OCI-LY7 (cell line): Measurements from ENCODE around the gene UGT1A6. TPM values are rescaled to one million over a fixed set of nuclear protein-coding genes. Genes with fewer than 3 reads are reported as not detected.

Source experiments
- BruUV-seq: library from RNA; stranded (reverse); fragments of 400-500 nt; replicated peaks from 2 replicates; lab custom pipeline; 2021; lab: Mats Ljungman, UMichigan
- CTCF ChIA-PET: fragments of 300-600 bp; sonication (Branson Sonifier 250); formaldehyde crosslinking; loops from one replicate; lab custom pipeline; 2022; ENCODE audit warnings: antibody characterized with exemption; ENCODE audit not compliant: unreplicated experiment; lab: Charles Lee
- POLR2A ChIA-PET: fragments of 300-600 bp; sonication (Branson Sonifier 250); formaldehyde crosslinking; loops from one replicate; lab custom pipeline; 2022; ENCODE audit warnings: antibody characterized with exemption; lab: Charles Lee
- DNase-seq: peaks from one replicate; pipeline ENCODE4 v3.0.0-alpha.2; 2015; ENCODE audit warnings: low spot score
- H2AFZ ChIP-seq: fragments of 200-600 bp; sonication (generic), shearing (Covaris generic); 2 replicates; pipeline ENCODE4 v1.6.1; 2014; ENCODE audit warnings: mild to moderate bottlenecking, antibody characterized with exemption, low read length, moderate library complexity
- H3K27ac ChIP-seq: fragments of 200-600 bp; sonication (generic); 2 replicates; pipeline ENCODE4 v1.5.1; 2014; ENCODE audit warnings: mixed run types, low read depth, mild to moderate bottlenecking, moderate library complexity, low read length, inconsistent platforms; ENCODE audit not compliant: poor library complexity, severe bottlenecking
- H3K36me3 ChIP-seq: fragments of 200-600 bp; sonication (generic); 2 replicates; pipeline ENCODE4 v1.6.1; 2014; ENCODE audit warnings: mild to moderate bottlenecking, antibody characterized with exemption, low read length, moderate library complexity, mixed read lengths; ENCODE audit not compliant: insufficient read depth
- H3K4me1 ChIP-seq: fragments of 200-600 bp; sonication (generic); 2 replicates; pipeline ENCODE4 v1.5.1; 2014; ENCODE audit warnings: mild to moderate bottlenecking, low read length; ENCODE audit not compliant: insufficient read depth, poor library complexity, severe bottlenecking
- H3K4me2 ChIP-seq: fragments of 200-600 bp; sonication (generic); 2 replicates; pipeline ENCODE4 v1.6.1; 2014; ENCODE audit warnings: mild to moderate bottlenecking, low read length
- H3K4me3 ChIP-seq: fragments of 200-600 bp; sonication (generic); 2 replicates; pipeline ENCODE4 v1.5.1; 2014; ENCODE audit warnings: mild to moderate bottlenecking, low read depth, low read length; ENCODE audit not compliant: poor library complexity, severe bottlenecking
- H3K79me2 ChIP-seq: fragments of 200-600 bp; sonication (generic); 2 replicates; pipeline ENCODE4 v1.6.1; 2016; ENCODE audit warnings: low read depth, mild to moderate bottlenecking, low read length, moderate library complexity, mixed read lengths; ENCODE audit not compliant: insufficient read depth
- H3K9me2 ChIP-seq: fragments of 200-600 bp; sonication (generic); 2 replicates; pipeline ENCODE4 v1.6.1; 2016; ENCODE audit warnings: mild to moderate bottlenecking, low read length, mixed read lengths; ENCODE audit not compliant: insufficient read depth
- H3K9me3 ChIP-seq: fragments of 200-600 bp; sonication (generic); 2 replicates; pipeline ENCODE4 v1.6.1; 2014; ENCODE audit warnings: mild to moderate bottlenecking, mixed run types, low read length, mixed read lengths
- H4K20me1 ChIP-seq: fragments of 200-600 bp; sonication (generic); 2 replicates; pipeline ENCODE4 v1.6.1; 2014; ENCODE audit warnings: mild to moderate bottlenecking, antibody characterized with exemption, low read length, moderate library complexity, mixed read lengths; ENCODE audit not compliant: insufficient read depth
- EZH2phosphoT487 ChIP-seq: fragments of 200-600 bp; sonication (generic); IDR thresholded peaks from 2 replicates; pipeline ENCODE4 v1.6.1; 2018; ENCODE audit warnings: low read depth, borderline replicate concordance, mild to moderate bottlenecking, mixed run types, antibody characterized with exemption, low read length, moderate library complexity, mixed read lengths
- intact Hi-C: fragments of 100-400 bp; cut with micrococcal nuclease; formaldehyde crosslinking; loops from one replicate; pipeline ENCODE4 v1.10.0; 2022; ENCODE audit not compliant: unreplicated experiment
- total RNA-seq, 2 experiments: library from RNA; depleted of rRNA in 1 of 2; stranded (reverse); fragments of >200 nt in 1 of 2; shearing (Covaris generic) in 1 of 2; gene quantifications; 2 replicates each; pipeline ENCODE4 v1.2.3, GENCODE V29; 2014 to 2022
- TF ChIP-seq, protein P1 (sequence below): fragments of 200-600 bp; sonication (generic); conservative IDR thresholded peaks from 2 replicates; pipeline ENCODE4 v1.5.1; 2014; ENCODE audit warnings: mild to moderate bottlenecking, antibody characterized with exemption, low read length, moderate library complexity, mixed read lengths

The UGT1A6 gene
- total RNA-seq, 2 experiments from 2014 or later: not detected

DNA sequence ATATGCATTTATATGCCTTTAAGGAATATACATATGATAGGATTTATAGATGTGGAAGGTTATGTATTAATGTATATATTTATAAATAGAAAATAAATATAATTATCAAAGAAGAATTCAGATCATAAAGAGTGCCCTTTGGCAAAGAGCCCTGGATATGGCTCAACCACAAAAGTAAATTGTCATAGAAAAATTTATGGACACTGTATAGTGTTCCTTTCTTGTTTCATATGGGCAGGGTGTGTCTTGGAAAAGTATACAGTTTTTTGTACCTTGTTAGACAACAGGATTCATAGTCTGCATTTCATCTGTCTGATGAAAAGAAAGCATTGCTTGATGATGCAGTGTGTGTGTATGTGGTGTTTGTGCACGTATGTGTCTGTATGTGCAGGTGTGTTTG lies 8.1 kb upstream of the UGT1A6 start:
- ChIA-PET POLR2A (no interaction called here), CTCF (no interaction called here)
- Histone ChIP-seq H3K9me3 (no peaks in the 10 kb centered on the region), H3K4me1 (peaks cover 3% of the 10 kb centered on the region), H3K4me2 (no peak overlapping the region), H3K36me3 (no peaks in the 10 kb centered on the region), H2AFZ (no peak overlapping the region), H3K27ac (no peak overlapping the region), H4K20me1 (no peaks in the 10 kb centered on the region), H3K9me2 (no peaks in the 10 kb centered on the region), H3K4me3 (no peak overlapping the region), H3K79me2 (no peaks in the 10 kb centered on the region)
- DNase-seq: no peak
- TF ChIP-seq EZH2phosphoT487: no peak
- TF ChIP-seq, protein P1, sequence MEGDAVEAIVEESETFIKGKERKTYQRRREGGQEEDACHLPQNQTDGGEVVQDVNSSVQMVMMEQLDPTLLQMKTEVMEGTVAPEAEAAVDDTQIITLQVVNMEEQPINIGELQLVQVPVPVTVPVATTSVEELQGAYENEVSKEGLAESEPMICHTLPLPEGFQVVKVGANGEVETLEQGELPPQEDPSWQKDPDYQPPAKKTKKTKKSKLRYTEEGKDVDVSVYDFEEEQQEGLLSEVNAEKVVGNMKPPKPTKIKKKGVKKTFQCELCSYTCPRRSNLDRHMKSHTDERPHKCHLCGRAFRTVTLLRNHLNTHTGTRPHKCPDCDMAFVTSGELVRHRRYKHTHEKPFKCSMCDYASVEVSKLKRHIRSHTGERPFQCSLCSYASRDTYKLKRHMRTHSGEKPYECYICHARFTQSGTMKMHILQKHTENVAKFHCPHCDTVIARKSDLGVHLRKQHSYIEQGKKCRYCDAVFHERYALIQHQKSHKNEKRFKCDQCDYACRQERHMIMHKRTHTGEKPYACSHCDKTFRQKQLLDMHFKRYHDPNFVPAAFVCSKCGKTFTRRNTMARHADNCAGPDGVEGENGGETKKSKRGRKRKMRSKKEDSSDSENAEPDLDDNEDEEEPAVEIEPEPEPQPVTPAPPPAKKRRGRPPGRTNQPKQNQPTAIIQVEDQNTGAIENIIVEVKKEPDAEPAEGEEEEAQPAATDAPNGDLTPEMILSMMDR: no peak
- intact Hi-C loops: no loop called here
- no TSS peak for BruUV-seq

DNA sequence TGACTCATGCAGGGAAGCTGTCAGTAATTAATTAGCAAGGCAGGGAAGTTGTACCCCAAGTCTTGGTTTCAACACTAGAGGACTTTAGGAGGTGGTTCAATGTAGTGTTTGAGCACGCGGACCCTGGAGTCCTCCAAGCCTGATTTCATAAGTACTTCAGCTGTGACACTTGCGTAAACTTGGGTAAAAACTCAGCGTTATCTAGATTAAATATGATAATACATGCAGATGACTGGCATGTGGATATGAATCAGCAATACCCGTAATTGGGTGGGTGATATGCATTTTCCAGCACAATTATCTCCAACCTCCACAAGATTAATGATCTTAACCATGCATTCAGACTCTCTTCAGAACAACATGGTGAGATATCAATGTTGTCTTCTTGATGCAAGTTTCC lies 5.8 kb upstream of the UGT1A6 start:
- no TSS peak for BruUV-seq
- Histone ChIP-seq H3K36me3 (no peaks in the 10 kb centered on the region), H4K20me1 (no peaks in the 10 kb centered on the region), H3K9me2 (no peaks in the 10 kb centered on the region), H3K4me2 (no peak overlapping the region), H3K27ac (no peak overlapping the region), H2AFZ (no peak overlapping the region), H3K79me2 (no peaks in the 10 kb centered on the region), H3K4me3 (no peak overlapping the region), H3K9me3 (no peaks in the 10 kb centered on the region), H3K4me1 (peaks cover 3% of the 10 kb centered on the region)
- no peak for DNase-seq
- no peak for TF ChIP-seq EZH2phosphoT487
- TF ChIP-seq, protein P1: no peak
- intact Hi-C loops: no loop called here
- POLR2A ChIA-PET: no interaction called here
- CTCF ChIA-PET: no interaction called here

DNA sequence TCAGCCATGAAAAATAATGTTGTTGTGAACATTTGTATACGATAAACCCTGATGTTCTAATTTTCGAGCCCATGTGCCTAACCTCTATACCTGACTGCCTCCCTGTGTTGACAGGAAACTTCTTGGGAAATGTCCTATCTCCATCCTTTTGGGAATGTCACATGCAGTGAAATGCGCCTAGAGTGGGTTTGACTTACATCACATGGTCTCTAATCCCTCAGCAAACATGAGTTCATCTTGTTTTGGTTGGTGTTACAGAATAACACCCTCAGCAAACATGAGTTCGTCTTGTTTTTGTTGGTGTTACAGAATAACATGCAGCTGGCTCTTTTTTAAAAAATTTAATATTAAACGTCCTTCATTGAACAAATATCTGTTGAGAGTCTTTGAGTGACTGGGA lies 4.3 kb upstream of the UGT1A6 start:
- intact Hi-C loops: no loop called here
- TF ChIP-seq EZH2phosphoT487: no peak
- TF ChIP-seq, protein P1: no peak

More for the DNA sequence above, 4.3 kb upstream of the UGT1A6 start:
- no peaks in the 10 kb centered on the region for H3K79me2 ChIP-seq
- POLR2A ChIA-PET: no interaction called here
- no peaks in the 10 kb centered on the region for H3K36me3 ChIP-seq
- H3K4me3 ChIP-seq: no peak overlapping the region
- H4K20me1 ChIP-seq: no peaks in the 10 kb centered on the region
- H3K9me3 ChIP-seq: no peaks in the 10 kb centered on the region
- no peak overlapping the region for H3K27ac ChIP-seq
- no peaks in the 10 kb centered on the region for H3K4me1 ChIP-seq
- no peak overlapping the region for H2AFZ ChIP-seq
- DNase-seq: no peak
- no peak overlapping the region for H3K4me2 ChIP-seq
- H3K9me2 ChIP-seq: no peaks in the 10 kb centered on the region
- BruUV-seq: no TSS peak
- CTCF ChIA-PET: no interaction called here
